AG09309 (cell line): ENCODE results near the gene EPG5.
"Not testable (repeated sequence)": the region's sequence is repeated elsewhere in the genome, so short reads cannot be mapped to it uniquely, and the experiment has no call there.

Experiments used
- DNase-seq: peaks from one replicate; pipeline ENCODE4 v3.0.0-alpha.2; 2010; ENCODE audit warnings: low read depth
- H3K4me3 ChIP-seq: 2 replicates; pipeline ENCODE4 v1.5.1; 2011; ENCODE audit warnings: mild to moderate bottlenecking, low read depth, low read length, moderate library complexity; ENCODE audit not compliant: control insufficient read depth
- TF ChIP-seq, protein P1 (sequence below): IDR thresholded peaks from 2 replicates; pipeline ENCODE4 v1.5.1; 2011; ENCODE audit warnings: mild to moderate bottlenecking, low read depth, low read length, inconsistent platforms; ENCODE audit not compliant: insufficient read depth, control insufficient read depth; ENCODE audit errors: missing control alignments

Gene EPG5

DNA sequence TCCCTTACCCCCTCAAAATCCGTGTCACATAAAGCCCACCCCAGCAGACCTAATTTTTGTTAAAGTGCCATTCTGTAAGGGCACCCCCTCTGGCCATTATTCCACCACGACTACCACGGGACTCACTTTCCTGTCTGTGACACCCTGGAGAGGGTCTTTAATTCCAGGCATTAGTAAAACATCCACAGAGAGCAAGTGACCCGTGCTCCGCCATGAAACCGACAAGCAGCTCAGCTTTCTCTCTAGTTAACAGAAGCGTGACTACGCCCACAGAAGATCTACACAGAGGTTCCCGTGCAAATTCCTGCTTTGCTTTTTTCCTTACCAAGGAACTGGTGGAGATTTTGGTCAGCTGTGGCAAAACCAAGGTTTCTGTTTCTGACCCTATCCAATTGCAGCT lies 137.3 kb downstream of the EPG5 start:
- TF ChIP-seq, protein P1, sequence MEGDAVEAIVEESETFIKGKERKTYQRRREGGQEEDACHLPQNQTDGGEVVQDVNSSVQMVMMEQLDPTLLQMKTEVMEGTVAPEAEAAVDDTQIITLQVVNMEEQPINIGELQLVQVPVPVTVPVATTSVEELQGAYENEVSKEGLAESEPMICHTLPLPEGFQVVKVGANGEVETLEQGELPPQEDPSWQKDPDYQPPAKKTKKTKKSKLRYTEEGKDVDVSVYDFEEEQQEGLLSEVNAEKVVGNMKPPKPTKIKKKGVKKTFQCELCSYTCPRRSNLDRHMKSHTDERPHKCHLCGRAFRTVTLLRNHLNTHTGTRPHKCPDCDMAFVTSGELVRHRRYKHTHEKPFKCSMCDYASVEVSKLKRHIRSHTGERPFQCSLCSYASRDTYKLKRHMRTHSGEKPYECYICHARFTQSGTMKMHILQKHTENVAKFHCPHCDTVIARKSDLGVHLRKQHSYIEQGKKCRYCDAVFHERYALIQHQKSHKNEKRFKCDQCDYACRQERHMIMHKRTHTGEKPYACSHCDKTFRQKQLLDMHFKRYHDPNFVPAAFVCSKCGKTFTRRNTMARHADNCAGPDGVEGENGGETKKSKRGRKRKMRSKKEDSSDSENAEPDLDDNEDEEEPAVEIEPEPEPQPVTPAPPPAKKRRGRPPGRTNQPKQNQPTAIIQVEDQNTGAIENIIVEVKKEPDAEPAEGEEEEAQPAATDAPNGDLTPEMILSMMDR, result no peak
- DNase-seq, result no peak
- no peak overlapping the region for H3K4me3 ChIP-seq

DNA sequence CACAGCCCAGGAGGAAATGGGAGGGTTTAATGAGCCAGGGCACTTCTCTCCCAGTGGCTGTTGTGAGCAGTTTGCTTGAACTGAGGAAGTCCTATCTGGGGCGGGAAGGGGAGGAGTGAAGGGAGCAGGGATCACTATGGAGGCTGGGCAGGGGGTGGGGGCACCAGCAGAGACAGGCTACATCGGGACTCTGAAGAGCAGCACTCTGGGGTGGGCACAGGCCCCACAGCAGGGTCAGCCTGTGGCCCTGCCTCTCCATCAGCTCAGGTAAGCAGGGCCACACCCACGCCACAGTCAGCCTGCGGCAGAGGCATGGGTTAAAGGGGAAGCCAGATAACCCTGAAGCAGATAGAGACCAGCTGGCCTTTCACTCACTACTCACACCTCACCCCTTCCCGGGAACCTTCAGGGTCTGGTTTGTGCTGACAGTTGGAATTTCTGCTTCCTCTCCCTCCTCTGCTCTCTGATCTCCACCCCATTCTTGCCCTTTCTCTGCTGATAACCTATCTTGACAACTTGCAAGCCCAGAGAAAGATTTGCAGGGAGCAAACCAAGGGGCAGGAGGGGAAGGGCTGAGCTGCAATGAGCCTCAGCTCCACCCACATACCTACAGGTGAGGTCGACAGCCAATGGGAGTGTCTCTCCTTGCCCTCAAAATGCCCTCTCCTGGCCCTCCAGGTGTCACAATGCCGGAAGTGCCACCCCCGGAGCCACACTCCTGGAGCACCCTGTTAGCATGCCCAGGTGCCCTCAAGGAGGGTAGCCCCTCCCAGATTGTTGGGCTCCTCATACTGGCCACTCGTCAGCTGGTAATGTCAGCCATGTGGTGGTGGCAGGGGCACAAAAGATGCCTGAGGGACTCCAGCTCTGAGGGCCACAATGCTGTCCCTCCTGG lies 138.0 kb downstream of the EPG5 start:
- no peak for DNase-seq
- TF ChIP-seq, protein P1, result no peak
- no peak overlapping the region for H3K4me3 ChIP-seq

DNA sequence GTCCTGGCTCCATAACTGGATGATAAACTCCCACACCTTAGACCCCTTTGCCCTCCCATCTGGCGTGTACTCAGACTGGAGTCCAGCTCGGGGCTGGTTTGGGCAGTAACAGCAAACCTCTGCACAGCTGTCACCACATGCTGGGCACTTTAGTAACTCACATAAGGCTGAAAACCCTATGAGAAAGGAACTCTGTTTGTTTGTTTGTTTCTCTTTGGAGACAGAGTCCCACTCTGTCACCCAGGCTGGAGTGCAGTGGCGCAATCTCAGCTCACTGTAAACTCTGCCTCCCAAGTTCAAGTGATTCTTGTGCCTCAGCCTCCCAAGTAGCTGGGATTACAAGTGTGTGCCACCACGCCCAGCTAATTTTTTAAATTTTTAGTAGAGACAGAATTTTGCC lies 140.4 kb downstream of the EPG5 start:
- DNase-seq, H3K4me3 ChIP-seq: not testable (repeated sequence)

DNA sequence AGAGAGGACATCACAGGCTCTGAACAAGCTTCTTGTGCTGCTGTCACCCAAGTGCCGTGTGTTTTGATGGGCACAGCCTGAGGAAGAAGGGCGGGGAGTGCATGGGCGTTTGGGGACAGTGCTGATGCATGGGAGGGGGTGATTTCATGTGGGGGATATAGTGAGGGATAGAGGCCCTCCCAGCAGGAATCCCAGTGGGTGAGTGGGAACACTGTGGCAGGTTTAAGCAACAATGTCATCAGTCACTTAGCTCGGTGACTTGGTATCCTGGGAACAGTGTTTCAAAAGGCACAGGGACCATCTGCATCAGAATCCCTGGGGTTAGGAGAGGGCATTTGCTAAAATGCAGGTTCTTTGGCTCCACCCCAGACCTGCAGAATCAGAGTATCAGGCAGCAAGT lies 141.0 kb downstream of the EPG5 start:
- DNase-seq, result no peak
- H3K4me3 ChIP-seq, result no peak overlapping the region
- TF ChIP-seq, protein P1, result no peak

DNA sequence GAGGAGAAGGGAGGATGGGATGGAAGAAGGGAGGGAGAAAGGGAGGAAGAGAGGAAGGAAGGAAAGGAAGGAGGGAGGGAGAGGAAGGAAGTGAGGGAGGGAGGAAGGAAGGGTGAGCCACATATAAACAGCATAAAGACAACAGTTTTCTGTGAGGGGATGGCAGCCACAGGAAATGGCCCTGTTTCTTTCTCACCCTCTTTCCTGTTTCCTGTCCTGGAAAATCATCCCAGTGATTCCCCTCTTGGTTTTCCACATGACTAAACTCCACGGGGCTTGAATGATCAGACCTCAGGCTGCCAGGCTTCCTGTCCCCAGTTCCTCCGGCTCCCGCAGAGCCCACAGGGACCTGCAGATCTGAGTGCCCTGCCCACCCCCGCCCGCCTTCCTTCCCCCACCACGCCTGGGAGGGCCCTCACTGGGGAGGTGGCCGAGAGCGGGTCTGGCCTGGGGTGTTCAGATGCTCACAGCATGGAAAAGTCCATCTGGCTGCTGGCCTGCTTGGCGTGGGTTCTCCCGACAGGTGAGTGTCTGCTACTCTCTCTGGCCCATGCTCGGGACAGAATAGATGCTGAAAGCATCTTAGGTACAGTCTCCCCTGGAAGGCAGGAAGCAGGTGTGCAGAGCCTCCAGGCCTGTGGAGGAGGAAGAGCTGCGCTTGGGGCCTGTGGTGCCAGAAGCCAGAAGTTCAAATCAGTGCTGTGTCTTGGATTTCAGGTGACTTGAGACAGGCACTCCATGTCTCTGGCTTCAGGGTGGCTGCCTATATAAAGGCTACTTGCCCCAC lies 141.7 kb downstream of the EPG5 start, which contains the start of gene SIGLEC15:
TSS of gene SIGLEC15 (plus strand) at position 418 of the 787 bp plus-strand sequence. CDS start at position 472, 54 bp downstream.
- TF ChIP-seq, protein P1, result no peak
- no peak within 1 kb of the TSS for H3K4me3 ChIP-seq
- no peak for DNase-seq

DNA sequence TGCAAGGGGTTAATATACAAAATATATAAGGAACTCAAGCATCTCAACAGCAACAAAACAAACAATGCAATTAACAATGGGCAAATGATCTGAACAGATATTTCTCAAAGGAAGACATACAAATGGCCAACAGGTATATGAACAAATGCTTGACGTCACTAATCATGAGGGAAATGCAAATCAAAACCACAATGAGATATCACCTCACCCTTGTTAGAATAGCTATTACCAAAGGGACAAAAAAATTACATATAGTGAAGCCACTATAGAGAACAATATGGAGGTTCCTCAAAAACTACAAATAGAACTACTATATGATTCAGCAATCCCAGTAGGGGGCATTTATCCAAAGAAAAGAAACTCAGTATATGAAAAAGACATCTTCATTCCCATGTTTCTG lies 145.4 kb downstream of the EPG5 start:
- no peak for DNase-seq
- H3K4me3 ChIP-seq, result no peak overlapping the region
- TF ChIP-seq, protein P1, result no peak

DNA sequence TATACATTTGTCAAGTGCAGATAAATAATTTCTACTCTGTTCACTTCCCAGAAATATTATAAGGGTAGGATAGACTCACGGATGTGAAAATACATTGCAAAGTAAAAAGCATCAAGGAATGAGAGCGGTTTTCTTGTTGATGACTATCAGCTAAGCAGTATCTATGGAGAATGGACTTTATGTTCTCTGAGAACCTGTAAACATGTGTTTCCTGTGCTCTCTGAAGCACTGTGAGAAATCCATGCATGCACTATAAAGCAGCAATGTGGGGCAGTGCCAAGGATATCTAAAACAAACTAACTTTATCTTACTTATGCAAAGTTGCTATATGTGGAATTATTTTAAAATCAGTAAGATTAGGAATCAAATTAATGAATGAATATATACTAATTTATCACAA lies 146.1 kb downstream of the EPG5 start:
- TF ChIP-seq, protein P1, result no peak
- DNase-seq, result no peak
- no peak overlapping the region for H3K4me3 ChIP-seq
